Measurements from ENCODE around the gene IRF4. TPM values are rescaled to one million over a fixed set of nuclear protein-coding genes. Genes with fewer than 3 reads are reported as not detected.

The IRF4 gene
- total RNA-seq, 1 experiment from 2014 or later, result 0.72 TPM

- Histone ChIP-seq H3K36me3 (ENCODE audit: control insufficient read depth, insufficient read depth, low read length) (no peaks in the 10 kb centered on the region), H3K4me1 (ENCODE audit: control insufficient read depth, insufficient read depth, low read length) (no peaks in the 10 kb centered on the region), H3K27ac (ENCODE audit: low read length) (no peak overlapping the region), H3K27me3 (ENCODE audit: control insufficient read depth, insufficient read depth, low read length) (no peaks in the 10 kb centered on the region; the same call in 1 of the 2 replicates), H3K9me3 (ENCODE audit: control insufficient read depth, insufficient read depth, low read depth, low read length) (no peaks in the 10 kb centered on the region), H3K4me3 (ENCODE audit: low read depth in 2 of 2, low read length in 2 of 2) (no peak overlapping the region)
- intact Hi-C loops (cut with micrococcal nuclease; ENCODE audit: unreplicated experiment) (no loop called here), in situ Hi-C loops (cut with HindIII; ENCODE audit: low pct_unique_long_range_greater_than_20kb, low sequenced_read_pairs) (no loop called here)
- BruUV-seq (replicated peaks), result no TSS peak
- ChIA-PET POLR2A (no interaction called here), CTCF (no interaction called here)
- TF ChIP-seq REST (IDR thresholded peaks at IDR 0.05; ENCODE audit: insufficient read depth in 1 of 2, low read depth in 2 of 2, low read length in 1 of 2) (no peak), CTCF (IDR thresholded peaks at IDR 0.05) (no peak), POLR2AphosphoS5 (IDR thresholded peaks at IDR 0.05; ENCODE audit: low read depth, low read length) (no peak), SIN3A (IDR thresholded peaks at IDR 0.05; ENCODE audit: borderline replicate concordance, insufficient read depth, low read depth, low read length) (no peak), TCF7L2 (IDR thresholded peaks at IDR 0.05; ENCODE audit: low read depth, low read length) (no peak)
- ATAC-seq (no peak), DNase-seq (ENCODE audit: low read depth, low spot score) (no peak)
Observed at GRCh38 chr6:386688-387266, 4.8 kb upstream of the IRF4 start.

GRCh38 chr6:387293-387741, 4.2 kb upstream of the IRF4 start:
- no peak for TF ChIP-seq CTCF (IDR thresholded peaks at IDR 0.05)
- no peak for TF ChIP-seq SIN3A (IDR thresholded peaks at IDR 0.05; ENCODE audit: borderline replicate concordance, insufficient read depth, low read depth, low read length)
- TF ChIP-seq POLR2AphosphoS5 (IDR thresholded peaks at IDR 0.05; ENCODE audit: low read depth, low read length), result no peak
- CTCF ChIA-PET, result no interaction called here
- POLR2A ChIA-PET, result no interaction called here
- ATAC-seq, result no peak
- DNase-seq (ENCODE audit: low read depth, low spot score), result no peak
- no peaks in the 10 kb centered on the region for H3K4me1 ChIP-seq (ENCODE audit: control insufficient read depth, insufficient read depth, low read length)
- H3K27me3 ChIP-seq (ENCODE audit: control insufficient read depth, insufficient read depth, low read length), result no peaks in the 10 kb centered on the region; the same call in 1 of the 2 replicates
- no peak overlapping the region for H3K27ac ChIP-seq (ENCODE audit: low read length)
- no TSS peak for BruUV-seq (replicated peaks)
- in situ Hi-C loops (cut with HindIII; ENCODE audit: low pct_unique_long_range_greater_than_20kb, low sequenced_read_pairs) (no loop called here), intact Hi-C loops (cut with micrococcal nuclease; ENCODE audit: unreplicated experiment) (no loop called here)
- no peaks in the 10 kb centered on the region for H3K9me3 ChIP-seq (ENCODE audit: control insufficient read depth, insufficient read depth, low read depth, low read length)
- H3K4me3 ChIP-seq (ENCODE audit: low read depth in 2 of 2, low read length in 2 of 2), result no peak overlapping the region
- no peaks in the 10 kb centered on the region for H3K36me3 ChIP-seq (ENCODE audit: control insufficient read depth, insufficient read depth, low read length)

Data from Panc1 (cell line).